Measurements from ENCODE around the gene TMPRSS13. TPM values are rescaled to one million over a fixed set of nuclear protein-coding genes. Genes with fewer than 3 reads are reported as not detected.

Gene TMPRSS13
- total and polyA plus RNA-seq, 9 of the 15 experiments (the other 6 are each of a cell fraction or from before 2014, with no cell fraction given): 0.11 to 0.29 (median 0.15) TPM

- BruUV-seq (replicated peaks): no TSS peak
- WGBS (ENCODE audit: insufficient coverage, low coverage, missing lambda C conversion rate): 6% methylated on average over 32 of the region's 63 CpGs
- H3K79me2 ChIP-seq (ENCODE audit: control insufficient read depth, insufficient read depth, low read length): no peaks in the 10 kb centered on the region
- DNase-seq (ENCODE audit: extremely low read depth in 1 of 4, low spot score in 3 of 4) (peak in 2 of 4 experiments; percentile 60 to 66), ATAC-seq (no peak; the same call in 2 of the 3 replicates), FAIRE-seq (no peak)
- in situ Hi-C loops (cut with MboI): no loop called here
- H3K4me1 ChIP-seq (replicated peaks in 1 of 2; ENCODE audit: control insufficient read depth in 2 of 2, insufficient read depth in 2 of 2, low read length in 2 of 2): peaks cover 0 to 11% of the 10 kb centered on the region in 2 experiments; a peak in 2 of 5 replicates
- no peak within 1 kb of the TSS for H3K9ac ChIP-seq (ENCODE audit: insufficient read depth in 1 of 2, low read depth in 2 of 2, low read length in 2 of 2)
- H3K36me3 ChIP-seq (ENCODE audit: control insufficient read depth, insufficient read depth, low read length): no peaks in the 10 kb centered on the region
- H3K4me3 ChIP-seq: no peak within 1 kb of the TSS
- H4K20me1 ChIP-seq (replicated peaks; ENCODE audit: control insufficient read depth, insufficient read depth, low read length): peaks cover 13% of the 10 kb centered on the region
- ChIA-PET CTCF (ENCODE audit: low intra/inter-chr PET ratio) (no interaction called here), POLR2A (no interaction called here)
- H3K9me1 ChIP-seq (ENCODE audit: control insufficient read depth, insufficient read depth, low read length): no peaks in the 10 kb centered on the region
- no peak within 1 kb of the TSS for H3K4me2 ChIP-seq (ENCODE audit: insufficient read depth, low read length)
- intact Hi-C loops (cut with micrococcal nuclease): no loop called here
- peaks cover 78 to 95% of the 10 kb centered on the region in 2 experiments for H3K27me3 ChIP-seq (ENCODE audit: control insufficient read depth in 2 of 2, insufficient read depth in 2 of 2, low read length in 2 of 2)
- no peaks in the 10 kb centered on the region for H3K9me3 ChIP-seq (replicated peaks; ENCODE audit: control insufficient read depth, insufficient read depth, low read depth, low read length)
- TF ChIP-seq GTF2A2 (tag; IDR thresholded peaks at IDR 0.05) (no peak), ZNF263 (CRISPR knock-in tag; IDR thresholded peaks at IDR 0.05; ENCODE audit: borderline replicate concordance) (0 out of 2 replicates have a peak, but pooled peaks have one; percentile 5)
- no peak within 1 kb of the TSS for H3K27ac ChIP-seq (ENCODE audit: extremely low read depth, low read depth, low read length)
- no peak within 1 kb of the TSS for H2AFZ ChIP-seq (ENCODE audit: low read depth, low read length)
Observed at GRCh38 chr11:117876341-117877119, 52.7 kb downstream of the TMPRSS13 start, which contains the start of gene FXYD6. FXYD6 (minus strand) TSS chr11:117876658; CDS start chr11:117842776, 33,882 bp downstream.

- Histone ChIP-seq H3K27me3 (ENCODE audit: control insufficient read depth in 2 of 2, insufficient read depth in 2 of 2, low read length in 2 of 2) (peaks cover 75 to 95% of the 10 kb centered on the region in 2 experiments), H3K36me3 (ENCODE audit: control insufficient read depth, insufficient read depth, low read length) (no peaks in the 10 kb centered on the region), H3K9me3 (replicated peaks; ENCODE audit: control insufficient read depth, insufficient read depth, low read depth, low read length) (no peaks in the 10 kb centered on the region), H4K20me1 (replicated peaks; ENCODE audit: control insufficient read depth, insufficient read depth, low read length) (peaks cover 13% of the 10 kb centered on the region), H3K4me2 (ENCODE audit: insufficient read depth, low read length) (no peak overlapping the region), H2AFZ (ENCODE audit: low read depth, low read length) (no peak overlapping the region), H3K27ac (ENCODE audit: extremely low read depth, low read depth, low read length) (no peak overlapping the region), H3K79me2 (ENCODE audit: control insufficient read depth, insufficient read depth, low read length) (no peaks in the 10 kb centered on the region), H3K4me3 (no peak overlapping the region), H3K9ac (ENCODE audit: insufficient read depth in 1 of 2, low read depth in 2 of 2, low read length in 2 of 2) (no peak overlapping the region), H3K9me1 (ENCODE audit: control insufficient read depth, insufficient read depth, low read length) (no peaks in the 10 kb centered on the region), H3K4me1 (replicated peaks in 1 of 2; ENCODE audit: control insufficient read depth in 2 of 2, insufficient read depth in 2 of 2, low read length in 2 of 2) (peaks cover 0 to 11% of the 10 kb centered on the region in 2 experiments; a peak in 2 of 5 replicates)
- no TSS peak for BruUV-seq (replicated peaks)
- 1% methylated on average over 8 of the region's 9 CpGs for WGBS (ENCODE audit: insufficient coverage, low coverage, missing lambda C conversion rate)
- ATAC-seq: no peak
- no peak for DNase-seq (ENCODE audit: extremely low read depth in 1 of 4, low spot score in 3 of 4)
- FAIRE-seq: no peak
- ChIA-PET CTCF (ENCODE audit: low intra/inter-chr PET ratio) (no interaction called here), POLR2A (no interaction called here)
- intact Hi-C loops (cut with micrococcal nuclease): no loop called here
- in situ Hi-C loops (cut with MboI): no loop called here
- no peak for TF ChIP-seq SETDB1 (IDR thresholded peaks at IDR 0.05; ENCODE audit: low read length)
- no peak for TF ChIP-seq CBX5 (IDR thresholded peaks at IDR 0.05; ENCODE audit: borderline replicate concordance, low read depth)
- no peak for TF ChIP-seq SMARCA4 (IDR thresholded peaks at IDR 0.05)
- TF ChIP-seq ZNF12 (CRISPR knock-in tag; IDR thresholded peaks at IDR 0.05): no peak
- TF ChIP-seq MEF2A (IDR thresholded peaks at IDR 0.05; ENCODE audit: control insufficient read depth, low read depth, low read length): no peak
- TF ChIP-seq EGR1 (conservative IDR thresholded peaks at IDR 0.05): no peak
- no peak for TF ChIP-seq UBTF (IDR thresholded peaks at IDR 0.05; ENCODE audit: borderline replicate concordance in 1 of 2, low read depth in 2 of 2, low read length in 2 of 2)
- TF ChIP-seq ETV5 (CRISPR knock-in tag; IDR thresholded peaks at IDR 0.05; ENCODE audit: low read depth): no peak
- no peak for TF ChIP-seq ZNF785 (CRISPR knock-in tag; IDR thresholded peaks at IDR 0.05)
- no peak for TF ChIP-seq ILF3 (IDR thresholded peaks at IDR 0.05; ENCODE audit: borderline replicate concordance)
- no peak for TF ChIP-seq FOXA3 (CRISPR knock-in tag; conservative IDR thresholded peaks at IDR 0.05 in 1 of 2, IDR thresholded peaks at IDR 0.05 in 1 of 2)
- no peak for TF ChIP-seq SIN3B (IDR thresholded peaks at IDR 0.05; ENCODE audit: low read depth)
- no peak for TF ChIP-seq MAFG (tag; conservative IDR thresholded peaks at IDR 0.05)
Observed at GRCh38 chr11:117876059-117876340, 53.2 kb downstream of the TMPRSS13 start.

All from K562 (cell line).